ENCODE measurements around the gene CD109. TPM values are rescaled to one million over a fixed set of nuclear protein-coding genes. Genes with fewer than 3 reads are reported as not detected.

CD109 gene
- total RNA-seq, 4 donors from 2014 or later: 1.4 to 3.2 (median 2.2) TPM

DNA sequence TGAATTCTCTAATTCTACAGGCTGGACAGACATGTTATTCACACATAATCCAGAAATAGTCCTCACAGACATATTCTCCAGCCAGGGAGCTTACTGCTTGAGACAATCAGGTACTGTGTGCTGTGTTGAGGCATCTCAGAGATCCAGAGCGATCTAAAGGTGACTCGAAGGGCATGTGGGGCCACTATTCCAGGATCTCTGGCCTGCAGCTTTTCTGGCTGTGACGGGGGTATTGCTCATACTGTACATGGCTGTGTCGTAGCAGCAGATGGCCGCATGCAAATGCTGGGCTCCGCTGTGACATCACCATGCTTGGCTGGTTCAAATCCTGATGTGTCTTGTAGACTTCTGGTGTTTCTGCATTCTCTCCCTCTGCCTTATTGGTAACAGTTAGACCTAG, 37.8 kb downstream of the CD109 start:
- no peaks in the 10 kb centered on the region for H3K27me3 ChIP-seq
- no peak overlapping the region for H3K4me3 ChIP-seq
- H3K27ac ChIP-seq: no peak overlapping the region
- no peaks in the 10 kb centered on the region for H3K4me1 ChIP-seq
- no peaks in the 10 kb centered on the region for H3K36me3 ChIP-seq
- DNase-seq: no peak
- no peaks in the 10 kb centered on the region for H3K9me3 ChIP-seq
- TF ChIP-seq POLR2A (IDR thresholded peaks at IDR 0.05): no peak
- TF ChIP-seq, protein P1, sequence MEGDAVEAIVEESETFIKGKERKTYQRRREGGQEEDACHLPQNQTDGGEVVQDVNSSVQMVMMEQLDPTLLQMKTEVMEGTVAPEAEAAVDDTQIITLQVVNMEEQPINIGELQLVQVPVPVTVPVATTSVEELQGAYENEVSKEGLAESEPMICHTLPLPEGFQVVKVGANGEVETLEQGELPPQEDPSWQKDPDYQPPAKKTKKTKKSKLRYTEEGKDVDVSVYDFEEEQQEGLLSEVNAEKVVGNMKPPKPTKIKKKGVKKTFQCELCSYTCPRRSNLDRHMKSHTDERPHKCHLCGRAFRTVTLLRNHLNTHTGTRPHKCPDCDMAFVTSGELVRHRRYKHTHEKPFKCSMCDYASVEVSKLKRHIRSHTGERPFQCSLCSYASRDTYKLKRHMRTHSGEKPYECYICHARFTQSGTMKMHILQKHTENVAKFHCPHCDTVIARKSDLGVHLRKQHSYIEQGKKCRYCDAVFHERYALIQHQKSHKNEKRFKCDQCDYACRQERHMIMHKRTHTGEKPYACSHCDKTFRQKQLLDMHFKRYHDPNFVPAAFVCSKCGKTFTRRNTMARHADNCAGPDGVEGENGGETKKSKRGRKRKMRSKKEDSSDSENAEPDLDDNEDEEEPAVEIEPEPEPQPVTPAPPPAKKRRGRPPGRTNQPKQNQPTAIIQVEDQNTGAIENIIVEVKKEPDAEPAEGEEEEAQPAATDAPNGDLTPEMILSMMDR (IDR thresholded peaks at IDR 0.05): no peak

DNA sequence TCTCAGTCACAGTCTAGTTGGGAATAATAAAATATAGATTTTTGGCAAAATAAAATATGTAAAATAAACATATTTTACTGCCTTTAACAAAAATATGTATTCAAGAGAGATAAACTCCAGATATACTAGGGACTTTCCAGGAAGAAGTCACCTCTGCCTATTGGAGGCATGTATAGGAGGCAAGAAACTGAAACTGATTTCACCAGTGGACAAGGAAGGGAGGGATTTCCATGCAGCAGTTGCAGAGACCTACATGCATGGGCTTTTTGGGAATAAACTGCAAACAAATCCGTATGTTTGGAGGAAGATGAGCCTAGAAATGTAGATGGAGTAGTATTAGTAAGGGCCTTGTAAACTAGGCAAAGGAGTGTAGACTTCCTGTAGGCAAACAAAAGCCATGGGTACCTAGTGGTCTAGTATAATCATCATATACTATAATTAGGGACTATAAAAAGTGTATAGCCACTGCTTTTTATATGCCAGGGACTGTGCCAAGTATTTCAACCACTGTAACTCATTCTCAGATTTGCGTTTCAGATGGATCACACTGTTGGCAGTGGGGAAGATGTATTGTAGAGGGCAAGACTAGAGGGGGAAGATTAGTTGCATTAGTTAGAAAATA, 38.9 kb downstream of the CD109 start:
- no peaks in the 10 kb centered on the region for H3K36me3 ChIP-seq
- no peak overlapping the region for H3K4me3 ChIP-seq
- DNase-seq: no peak
- H3K9me3 ChIP-seq: no peaks in the 10 kb centered on the region
- no peak overlapping the region for H3K27ac ChIP-seq
- no peak for TF ChIP-seq POLR2A (IDR thresholded peaks at IDR 0.05)
- TF ChIP-seq, protein P1 (IDR thresholded peaks at IDR 0.05): no peak
- no peaks in the 10 kb centered on the region for H3K4me1 ChIP-seq
- no peaks in the 10 kb centered on the region for H3K27me3 ChIP-seq

DNA sequence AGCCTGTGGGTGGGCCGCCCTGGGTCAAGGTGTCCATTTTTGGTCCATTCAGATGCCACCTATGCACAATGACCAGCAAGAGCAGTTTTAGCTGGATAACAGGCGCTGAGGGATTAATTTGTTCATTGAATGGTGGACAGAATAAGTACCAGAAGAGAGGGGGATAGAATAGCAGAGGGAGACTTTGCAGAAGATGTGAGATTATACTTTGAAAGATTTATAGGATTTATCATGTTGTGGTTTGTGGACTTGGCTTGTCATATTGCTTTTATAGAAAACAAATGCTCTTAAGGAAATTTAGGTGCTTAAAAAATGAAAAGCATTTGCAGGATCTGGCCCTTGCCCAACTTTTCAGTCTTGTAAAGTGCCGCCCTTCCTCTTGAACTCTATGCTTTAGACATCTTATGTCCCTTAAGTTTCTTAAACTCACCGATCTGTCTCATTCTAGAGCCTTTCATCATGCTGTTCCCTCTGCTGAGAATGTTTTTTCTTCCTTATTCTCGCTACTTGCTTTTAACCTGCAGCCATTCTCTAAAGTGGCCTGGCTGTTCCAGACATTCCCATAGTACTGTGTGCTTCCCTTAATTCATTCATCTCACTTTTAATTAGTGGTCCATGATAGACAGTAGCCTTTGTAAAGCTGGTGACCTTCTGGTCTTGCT, 42.5 kb downstream of the CD109 start:
- Histone ChIP-seq H3K36me3 (no peaks in the 10 kb centered on the region), H3K4me1 (no peaks in the 10 kb centered on the region), H3K9me3 (no peaks in the 10 kb centered on the region), H3K4me3 (no peak overlapping the region), H3K27me3 (no peaks in the 10 kb centered on the region), H3K27ac (no peak overlapping the region)
- DNase-seq: no peak
- TF ChIP-seq, protein P1 (IDR thresholded peaks at IDR 0.05): no peak
- no peak for TF ChIP-seq POLR2A (IDR thresholded peaks at IDR 0.05)

DNA sequence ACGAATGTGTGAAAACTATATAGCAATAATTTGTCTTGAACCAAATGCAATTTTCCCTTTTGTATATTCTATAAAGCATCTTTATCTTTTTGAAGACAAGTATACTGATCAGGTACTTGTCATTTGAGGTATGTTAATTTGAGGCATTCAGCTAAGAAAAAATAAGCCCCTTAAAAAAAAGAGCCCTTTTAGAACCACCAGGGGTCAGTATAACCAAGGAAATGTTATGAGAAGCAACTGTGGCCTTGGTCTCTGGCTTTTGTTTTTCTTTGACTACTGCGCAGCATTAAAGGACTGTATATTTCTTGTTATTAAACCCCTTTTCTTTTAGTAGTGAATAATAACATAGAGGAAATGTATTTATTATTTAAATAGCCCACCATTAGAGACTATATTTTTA, 43.1 kb downstream of the CD109 start:
- H3K4me1 ChIP-seq: no peaks in the 10 kb centered on the region
- no peak for DNase-seq
- H3K27me3 ChIP-seq: no peaks in the 10 kb centered on the region
- no peak for TF ChIP-seq POLR2A (IDR thresholded peaks at IDR 0.05)
- TF ChIP-seq, protein P1 (IDR thresholded peaks at IDR 0.05): peak; percentile 69 to 87 (median 76)
- no peaks in the 10 kb centered on the region for H3K9me3 ChIP-seq
- no peak overlapping the region for H3K4me3 ChIP-seq
- H3K27ac ChIP-seq: no peak overlapping the region
- H3K36me3 ChIP-seq: no peaks in the 10 kb centered on the region

DNA sequence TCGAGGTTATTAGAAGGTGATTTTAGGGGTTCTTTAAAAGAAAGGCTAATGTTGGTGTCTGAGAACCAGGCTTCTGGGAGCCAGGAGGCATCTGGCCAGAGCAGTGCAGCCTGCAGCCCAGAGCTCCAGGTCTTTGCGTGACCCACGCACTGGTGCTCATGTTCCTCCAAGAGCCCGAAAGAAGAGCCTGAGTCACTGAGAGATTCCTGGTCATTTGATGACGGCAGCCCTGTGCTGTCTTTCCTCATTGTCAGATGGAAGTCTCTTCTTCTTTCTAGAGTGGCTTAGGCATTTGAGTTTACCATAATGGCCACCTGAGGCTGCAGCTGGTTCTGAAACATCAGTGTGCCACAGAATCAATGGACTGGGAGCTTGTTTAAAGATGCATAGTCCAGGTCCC, 46.4 kb downstream of the CD109 start:
- Histone ChIP-seq H3K27ac (no peak overlapping the region), H3K4me1 (no peaks in the 10 kb centered on the region), H3K36me3 (no peaks in the 10 kb centered on the region), H3K9me3 (no peaks in the 10 kb centered on the region), H3K27me3 (no peaks in the 10 kb centered on the region), H3K4me3 (no peak overlapping the region)
- no peak for DNase-seq
- no peak for TF ChIP-seq POLR2A (IDR thresholded peaks at IDR 0.05)
- TF ChIP-seq, protein P1 (IDR thresholded peaks at IDR 0.05): no peak
